Glutamatergic neuron (in vitro differentiated cells): Measurements from ENCODE around the gene RAD50. TPM values are rescaled to one million over a fixed set of nuclear protein-coding genes. Genes with fewer than 3 reads are reported as not detected.

ENCODE experiments used
- DNase-seq: peaks from one replicate; pipeline ENCODE4 v3.0.0; 2022
- H3K27ac Mint-ChIP-seq: one replicate; pipeline ENCODE4 v1.8.0; 2020; ENCODE audit warnings: mild to moderate bottlenecking, mixed read lengths, inconsistent platforms; ENCODE audit not compliant: unreplicated experiment
- H3K27me3 Mint-ChIP-seq: one replicate; pipeline ENCODE4 v1.8.0; 2020; ENCODE audit warnings: mild to moderate bottlenecking, moderate library complexity, mixed read lengths, inconsistent platforms; ENCODE audit not compliant: unreplicated experiment
- H3K36me3 Mint-ChIP-seq: one replicate; pipeline ENCODE4 v1.8.0; 2020; ENCODE audit warnings: mild to moderate bottlenecking, mixed read lengths, inconsistent platforms; ENCODE audit not compliant: unreplicated experiment
- H3K4me1 Mint-ChIP-seq: one replicate; pipeline ENCODE4 v1.8.0; 2020; ENCODE audit warnings: mild to moderate bottlenecking, low read depth, mixed read lengths, inconsistent platforms; ENCODE audit not compliant: unreplicated experiment
- H3K4me3 Mint-ChIP-seq: one replicate; pipeline ENCODE4 v1.8.0; 2020; ENCODE audit warnings: mild to moderate bottlenecking, mixed read lengths, inconsistent platforms; ENCODE audit not compliant: unreplicated experiment
- H3K9me3 Mint-ChIP-seq: one replicate; pipeline ENCODE4 v1.8.0; 2020; ENCODE audit warnings: mild to moderate bottlenecking, moderate library complexity, mixed read lengths, inconsistent platforms; ENCODE audit not compliant: unreplicated experiment
- CTCF ChIP-seq: fragments of 200-600 bp; sonication (generic); IDR thresholded peaks from one replicate; pipeline ENCODE4 v1.5.0; 2021; ENCODE audit not compliant: partially characterized antibody, unreplicated experiment
- total RNA-seq: library from RNA; stranded (reverse); fragmentation: NEBNext Ultra II Directional; extraction: Animal tissue kit (Norgen Biotek cat#: 25700); gene quantifications from one replicate; pipeline ENCODE4 v1.2.1, GENCODE V29; 2021; ENCODE audit not compliant: unreplicated experiment

Gene RAD50
- total RNA-seq, 1 donor from 2014 or later = 34.9 TPM

DNA sequence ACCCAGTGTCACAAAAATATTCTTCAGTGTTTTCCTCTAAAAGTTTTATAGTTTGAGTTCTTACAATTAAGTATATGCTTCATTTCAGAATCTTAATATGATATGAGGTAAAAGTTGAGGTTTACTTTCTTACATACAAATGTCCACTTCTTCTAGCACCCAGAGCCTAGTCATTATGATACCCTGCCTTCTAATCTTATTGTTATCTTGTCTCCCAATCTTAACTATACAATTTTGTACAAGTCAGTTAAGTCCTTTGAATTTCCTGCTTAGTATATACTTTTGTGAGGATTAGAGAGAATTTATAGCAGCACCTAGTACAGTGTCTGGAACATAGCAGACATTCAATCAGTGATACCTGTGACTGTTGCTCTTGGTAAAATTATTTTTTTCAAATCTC lies 29.3 kb downstream of the RAD50 start:
- Mint-ChIP-seq H3K9me3 (no peaks in the 10 kb centered on the region), H3K4me1 (no peaks in the 10 kb centered on the region), H3K27ac (no peak overlapping the region), H3K4me3 (no peak overlapping the region), H3K27me3 (no peaks in the 10 kb centered on the region), H3K36me3 (no peaks in the 10 kb centered on the region)
- TF ChIP-seq CTCF = no peak
- DNase-seq = no peak

DNA sequence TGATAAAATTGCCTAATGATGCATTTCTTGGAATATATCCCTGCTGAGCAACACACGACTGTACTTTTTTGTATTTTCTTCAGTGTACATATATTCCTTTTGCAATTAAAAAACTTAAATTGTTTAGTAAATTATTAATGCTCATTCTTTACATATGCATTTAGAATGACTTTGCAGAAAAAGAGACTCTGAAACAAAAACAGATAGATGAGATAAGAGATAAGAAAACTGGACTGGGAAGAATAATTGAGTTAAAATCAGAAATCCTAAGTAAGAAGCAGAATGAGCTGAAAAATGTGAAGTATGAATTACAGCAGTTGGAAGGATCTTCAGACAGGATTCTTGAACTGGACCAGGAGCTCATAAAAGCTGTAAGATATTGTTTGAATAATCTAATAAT lies 32.7 kb downstream of the RAD50 start:
- Mint-ChIP-seq H3K4me3 (no peak overlapping the region), H3K4me1 (no peaks in the 10 kb centered on the region), H3K36me3 (no peaks in the 10 kb centered on the region), H3K9me3 (no peaks in the 10 kb centered on the region), H3K27me3 (no peaks in the 10 kb centered on the region), H3K27ac (no peak overlapping the region)
- DNase-seq = no peak
- TF ChIP-seq CTCF = no peak

GRCh38 chr5:132591145-132591544 lies 34.4 kb downstream of the RAD50 start:
- Mint-ChIP-seq H3K36me3 (no peaks in the 10 kb centered on the region), H3K9me3 (no peaks in the 10 kb centered on the region), H3K27ac (no peak overlapping the region), H3K4me3 (no peak overlapping the region), H3K4me1 (no peaks in the 10 kb centered on the region), H3K27me3 (no peaks in the 10 kb centered on the region)
- no peak for DNase-seq
- no peak for TF ChIP-seq CTCF

- no peak overlapping the region for H3K4me3 Mint-ChIP-seq
- no peaks in the 10 kb centered on the region for H3K4me1 Mint-ChIP-seq
- H3K36me3 Mint-ChIP-seq = no peaks in the 10 kb centered on the region
- no peaks in the 10 kb centered on the region for H3K9me3 Mint-ChIP-seq
- TF ChIP-seq CTCF = no peak
- DNase-seq = no peak
- H3K27me3 Mint-ChIP-seq = no peaks in the 10 kb centered on the region
- no peak overlapping the region for H3K27ac Mint-ChIP-seq
Observed at GRCh38 chr5:132592521-132592920, 35.7 kb downstream of the RAD50 start.

DNA sequence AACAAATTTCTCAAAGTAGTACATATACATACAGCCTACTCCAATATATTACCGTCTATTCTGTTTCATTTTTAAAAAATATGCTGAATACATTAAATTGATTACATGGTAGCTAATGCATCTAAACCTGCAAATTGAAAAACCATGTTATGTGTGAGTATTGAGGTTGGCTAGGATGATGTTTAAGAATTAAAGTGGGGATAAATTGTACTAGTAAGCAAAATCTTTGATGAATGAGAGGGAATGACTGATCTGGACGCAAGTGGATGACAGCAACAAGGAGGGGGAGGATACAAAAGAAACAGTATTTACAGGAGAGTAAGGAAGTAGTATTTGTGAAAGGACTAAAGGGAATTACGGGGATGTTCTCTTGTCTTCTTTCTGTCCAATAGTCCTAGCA lies 37.4 kb downstream of the RAD50 start:
- Mint-ChIP-seq H3K9me3 (no peaks in the 10 kb centered on the region), H3K4me3 (no peak overlapping the region), H3K27ac (no peak overlapping the region), H3K27me3 (no peaks in the 10 kb centered on the region), H3K36me3 (no peaks in the 10 kb centered on the region), H3K4me1 (no peaks in the 10 kb centered on the region)
- no peak for TF ChIP-seq CTCF
- no peak for DNase-seq
